Bronchial epithelial cell (primary cell): ENCODE results near the gene GRK2. TPM values are rescaled to one million over a fixed set of nuclear protein-coding genes. Genes with fewer than 3 reads are reported as not detected.
"Not testable (repeated sequence)": the region's sequence is repeated elsewhere in the genome, so short reads cannot be mapped to it uniquely, and the experiment has no call there.

Source experiments
- DNase-seq: peaks from one replicate; pipeline ENCODE4 v3.0.0-alpha.2; 2010; ENCODE audit warnings: low read depth
- FAIRE-seq: peaks from 2 replicates; lab custom pipeline; 2011; peaks lifted over from hg19 to GRCh38; lab: Jason Lieb, UNC
- H3K27me3 ChIP-seq: 2 replicates; pipeline ENCODE4 v1.5.1; 2011; ENCODE audit warnings: low read length; ENCODE audit not compliant: control insufficient read depth, insufficient read depth
- H3K36me3 ChIP-seq: 2 replicates; pipeline ENCODE4 v1.5.1; 2011; ENCODE audit warnings: low read length; ENCODE audit not compliant: control insufficient read depth, insufficient read depth
- H3K4me3 ChIP-seq: 2 replicates; pipeline ENCODE4 v1.5.1; 2011; ENCODE audit warnings: mild to moderate bottlenecking, low read depth, low read length, control low read depth
- CTCF ChIP-seq: IDR thresholded peaks from 2 replicates; pipeline ENCODE4 v1.5.1; 2011; ENCODE audit warnings: mild to moderate bottlenecking, moderate library complexity, low read length, control low read depth, inconsistent platforms; ENCODE audit not compliant: insufficient read depth, severe bottlenecking
- total RNA-seq: library from RNA; depleted of rRNA; stranded (reverse); fragments of >200 nt; gene quantifications from 2 replicates; pipeline ENCODE4 v1.2.1, GENCODE V29; 2014

GRK2 gene
- total RNA-seq, 1 donor from 2014 or later = 55.0 TPM

GRCh38 chr11:67315325-67315909, 49.1 kb downstream of the GRK2 start:
- DNase-seq (no peak), FAIRE-seq (no peak)

GRCh38 chr11:67316882-67317204, 50.6 kb downstream of the GRK2 start:
- Histone ChIP-seq H3K4me3 (peak overlapping the region; percentile 90), H3K27me3 (no peaks in the 10 kb centered on the region), H3K36me3 (peaks cover 1% of the 10 kb centered on the region)
- DNase-seq (no peak), FAIRE-seq (no peak)
- TF ChIP-seq CTCF = no peak

More at GRCh38 chr11:67315325-67315909, 49.1 kb downstream of the GRK2 start:
- Histone ChIP-seq H3K27me3 (no peaks in the 10 kb centered on the region), H3K36me3 (peaks cover 6% of the 10 kb centered on the region), H3K4me3 (no peak overlapping the region)
- no peak for TF ChIP-seq CTCF

- H3K27me3 ChIP-seq = no peaks in the 10 kb centered on the region
- peak overlapping the region; percentile 90 for H3K4me3 ChIP-seq
- DNase-seq = peak; percentile 91
- H3K36me3 ChIP-seq = peaks cover under 1% of the 10 kb centered on the region
- peak; percentile 95 for TF ChIP-seq CTCF
- no peak for FAIRE-seq
Measured at GRCh38 chr11:67317205-67317887, 51.1 kb downstream of the GRK2 start.

- no peak for DNase-seq
- Histone ChIP-seq H3K36me3 (peaks cover 3% of the 10 kb centered on the region), H3K4me3 (peak overlapping the region; percentile 90), H3K27me3 (no peaks in the 10 kb centered on the region)
- FAIRE-seq = no peak
- TF ChIP-seq CTCF = no peak
Measured at GRCh38 chr11:67317888-67318555, 51.7 kb downstream of the GRK2 start.

GRCh38 chr11:67318876-67319275, 52.6 kb downstream of the GRK2 start:
- not testable (repeated sequence) for H3K27me3 ChIP-seq, H3K36me3 ChIP-seq, DNase-seq, FAIRE-seq
- peak overlapping the region; percentile 90 for H3K4me3 ChIP-seq

GRCh38 chr11:67320011-67320410, 53.7 kb downstream of the GRK2 start:
- no peak for TF ChIP-seq CTCF
- DNase-seq (no peak), FAIRE-seq (no peak)
- no peaks in the 10 kb centered on the region for H3K27me3 ChIP-seq
- no peak overlapping the region for H3K4me3 ChIP-seq
- H3K36me3 ChIP-seq = peaks cover 4% of the 10 kb centered on the region
